ENCODE data around the gene ZNF48.

- TF ChIP-seq EZH2 (IDR thresholded peaks at IDR 0.05), result no peak
- TF ChIP-seq POLR2AphosphoS5 (IDR thresholded peaks at IDR 0.05; ENCODE audit: borderline replicate concordance, low read depth, low read length), result no peak
These were observed 51.0 kb downstream of the ZNF48 start for GRCh38 chr16:30446203-30446595.
